ENCODE measurements around the gene KLC3.
"Not testable (repeated sequence)": the region's sequence is repeated elsewhere in the genome, so short reads cannot be mapped to it uniquely, and the experiment has no call there.

Gene KLC3

GRCh38 chr19:45340232-45340898, at the start of gene KLC3:
TSS of gene KLC3 (plus strand) at chr19:45340750. CDS start at chr19:45345542, 4,792 bp downstream.
- DNase-seq = peak in 1 of 2 experiments; percentile 66

- no peak for DNase-seq
Observed at GRCh38 chr19:45291834-45292233, 48.7 kb upstream of the KLC3 start.

GRCh38 chr19:45293682-45294081, 46.9 kb upstream of the KLC3 start:
- DNase-seq = no peak

- DNase-seq = no peak
Observed at GRCh38 chr19:45294291-45295029, 46.1 kb upstream of the KLC3 start.

GRCh38 chr19:45295873-45296272, 44.7 kb upstream of the KLC3 start:
- no peak for DNase-seq

- no peak for DNase-seq
Observed at GRCh38 chr19:45296355-45296754, 44.2 kb upstream of the KLC3 start.

- no peak for DNase-seq
Observed at GRCh38 chr19:45297674-45298073, 42.9 kb upstream of the KLC3 start.

GRCh38 chr19:45298264-45298663, 42.3 kb upstream of the KLC3 start:
- DNase-seq = no peak

- DNase-seq = no peak
Observed at GRCh38 chr19:45299719-45300118, 40.8 kb upstream of the KLC3 start.

- DNase-seq = no peak
Observed at GRCh38 chr19:45302416-45302815, 38.1 kb upstream of the KLC3 start.

GRCh38 chr19:45303269-45304060, 37.1 kb upstream of the KLC3 start:
- DNase-seq = no peak

GRCh38 chr19:45304141-45304926, 36.2 kb upstream of the KLC3 start:
- no peak for DNase-seq

- DNase-seq = no peak
Observed at GRCh38 chr19:45305007-45305406, 35.5 kb upstream of the KLC3 start.

GRCh38 chr19:45305421-45305820, 35.1 kb upstream of the KLC3 start:
- DNase-seq = no peak

- DNase-seq = no peak
Observed at GRCh38 chr19:45306040-45306439, 34.5 kb upstream of the KLC3 start.

- peak in 1 of 2 experiments; percentile 25 for DNase-seq
Observed at GRCh38 chr19:45306518-45307027, 34.0 kb upstream of the KLC3 start.

- no peak for DNase-seq
Observed at GRCh38 chr19:45307361-45307760, 33.2 kb upstream of the KLC3 start.

- DNase-seq = not testable (repeated sequence)
Observed at GRCh38 chr19:45309322-45309721, 31.2 kb upstream of the KLC3 start.

- no peak for DNase-seq
Observed at GRCh38 chr19:45311621-45312020, 28.9 kb upstream of the KLC3 start.

- DNase-seq = not testable (repeated sequence)
Observed at GRCh38 chr19:45312285-45312684, 28.3 kb upstream of the KLC3 start.

- DNase-seq = no peak
Observed at GRCh38 chr19:45314708-45315245, 25.8 kb upstream of the KLC3 start.

- no peak for DNase-seq
Observed at GRCh38 chr19:45315304-45315703, 25.2 kb upstream of the KLC3 start.

All from NCI-H526 (cell line).